8988T (cell line): ENCODE results near the gene CPVL.

Source experiments
- DNase-seq: peaks from one replicate; pipeline ENCODE4 v3.0.0; 2011

The CPVL gene

GRCh38 chr7:29040579-29040925 lies 105.8 kb downstream of the CPVL start:
- no peak for DNase-seq

GRCh38 chr7:29039821-29040578 lies 106.3 kb downstream of the CPVL start:
- no peak for DNase-seq

- no peak for DNase-seq
Measured at GRCh38 chr7:29038463-29038862, 107.9 kb downstream of the CPVL start.

- peak; percentile 32 for DNase-seq
Measured at GRCh38 chr7:29035044-29035740, 111.1 kb downstream of the CPVL start.

GRCh38 chr7:29033584-29033983 lies 112.8 kb downstream of the CPVL start:
- DNase-seq: no peak

- no peak for DNase-seq
Measured at GRCh38 chr7:29032146-29032545, 114.2 kb downstream of the CPVL start.

GRCh38 chr7:29030781-29031275 lies 115.5 kb downstream of the CPVL start:
- no peak for DNase-seq

- DNase-seq: no peak
Measured at GRCh38 chr7:29022291-29022988, 123.9 kb downstream of the CPVL start.

- no peak for DNase-seq
Measured at GRCh38 chr7:29019896-29020295, 126.4 kb downstream of the CPVL start.

- no peak for DNase-seq
Measured at GRCh38 chr7:29019387-29019786, 127.0 kb downstream of the CPVL start.

- no peak for DNase-seq
Measured at GRCh38 chr7:29017713-29018112, 128.6 kb downstream of the CPVL start.

- DNase-seq: no peak
Measured at GRCh38 chr7:29014725-29015124, 131.6 kb downstream of the CPVL start.

- no peak for DNase-seq
Measured at GRCh38 chr7:29013931-29014330, 132.4 kb downstream of the CPVL start.

GRCh38 chr7:29013082-29013695 lies 133.1 kb downstream of the CPVL start:
- DNase-seq: no peak

GRCh38 chr7:29009947-29010346 lies 136.4 kb downstream of the CPVL start:
- no peak for DNase-seq

- no peak for DNase-seq
Measured at GRCh38 chr7:29008590-29008989, 137.7 kb downstream of the CPVL start.

GRCh38 chr7:29007127-29007526 lies 139.2 kb downstream of the CPVL start:
- no peak for DNase-seq

GRCh38 chr7:29005829-29006228 lies 140.5 kb downstream of the CPVL start:
- no peak for DNase-seq

- no peak for DNase-seq
Measured at GRCh38 chr7:29005406-29005805, 140.9 kb downstream of the CPVL start.

GRCh38 chr7:29003703-29004102 lies 142.6 kb downstream of the CPVL start:
- DNase-seq: no peak

GRCh38 chr7:29000717-29001076 lies 145.6 kb downstream of the CPVL start:
- no peak for DNase-seq

- no peak for DNase-seq
Measured at GRCh38 chr7:28999895-29000716, 146.2 kb downstream of the CPVL start.

- no peak for DNase-seq
Measured at GRCh38 chr7:28999427-28999826, 146.9 kb downstream of the CPVL start.
